Left lung (tissue), 10 donors: ENCODE measurements around the gene GPR26. TPM values are rescaled to one million over a fixed set of nuclear protein-coding genes. Genes with fewer than 3 reads are reported as not detected.
"Not testable (repeated sequence)": the region's sequence is repeated elsewhere in the genome, so short reads cannot be mapped to it uniquely, and the experiment has no call there.

Source experiments
- ATAC-seq: fragments of 200-7000 bp; cut with Tn5 transposase; one replicate; pipeline ENCODE4 v1.9.1; 2020; ENCODE audit warnings: moderate library complexity
- DNase-seq, 4 donors: peaks; one replicate each; pipeline ENCODE4 v3.0.0-alpha.2; 2013 to 2020
- H3K27ac ChIP-seq, 2 donors: fragments of 200-600 bp; sonication (generic) in 1 of 2; one replicate each; pipeline versions ENCODE4 v1.5.0 to v1.8.0; 2020 to 2021
- H3K27me3 ChIP-seq, 2 donors: fragments of 200-600 bp; sonication (generic) in 1 of 2; one replicate each; pipeline versions ENCODE4 v1.5.0 to v1.8.0; 2020 to 2021
- H3K36me3 ChIP-seq, 2 donors: fragments of 200-600 bp; sonication (generic) in 1 of 2; one replicate each; pipeline versions ENCODE4 v1.5.0 to v1.8.0; 2020 to 2021
- H3K4me1 ChIP-seq, 2 donors: fragments of 200-600 bp; one replicate each; pipeline ENCODE4 v1.8.0; 2021
- H3K4me3 ChIP-seq, 2 donors: fragments of 200-600 bp; sonication (generic) in 1 of 2; one replicate each; pipeline versions ENCODE4 v1.5.0 to v1.8.0; 2020 to 2021; ENCODE audit warnings: mild to moderate bottlenecking in 1 of 2
- H3K9me3 ChIP-seq, 2 donors: fragments of 200-600 bp; sonication (generic) in 1 of 2; one replicate each; pipeline versions ENCODE4 v1.5.0 to v1.8.0; 2020 to 2021
- intact Hi-C, 2 donors: fragments of 100-400 bp; cut with DNase I; formaldehyde crosslinking; loops; one replicate each; pipeline versions ENCODE4 v1.11.2 to v1.14.2; 2022
- polyA plus RNA-seq, 6 donors: library from polyadenylated mRNA; unstranded; fragments of 120-200 nt; gene quantifications; one replicate each; pipeline ENCODE4 v1.2.1, GENCODE V29; 2013; ENCODE audit not compliant: insufficient read length in 6 of 6
- total RNA-seq, 2 donors: library from RNA; stranded (reverse); fragmentation: NEBNext Ultra II Directional; extraction: Animal tissue kit (Norgen Biotek cat#: 25700); gene quantifications; one replicate each; pipeline ENCODE4 v1.2.1, GENCODE V29; 2021
- TF ChIP-seq, protein P1 (sequence below), 2 donors: fragments of 200-600 bp; sonication (generic) in 1 of 2; IDR thresholded peaks; one replicate each; pipeline versions ENCODE4 v1.5.0 to v1.8.0; 2021; ENCODE audit warnings: antibody characterized with exemption in 2 of 2
- donor health status: DM: no; HTN: yes; CAD: no.
- donor health status: DM: no; HTN: no; CAD: no.

The GPR26 gene
- total and polyA plus RNA-seq, 8 donors, result 0.01 TPM; not detected in 7

DNA sequence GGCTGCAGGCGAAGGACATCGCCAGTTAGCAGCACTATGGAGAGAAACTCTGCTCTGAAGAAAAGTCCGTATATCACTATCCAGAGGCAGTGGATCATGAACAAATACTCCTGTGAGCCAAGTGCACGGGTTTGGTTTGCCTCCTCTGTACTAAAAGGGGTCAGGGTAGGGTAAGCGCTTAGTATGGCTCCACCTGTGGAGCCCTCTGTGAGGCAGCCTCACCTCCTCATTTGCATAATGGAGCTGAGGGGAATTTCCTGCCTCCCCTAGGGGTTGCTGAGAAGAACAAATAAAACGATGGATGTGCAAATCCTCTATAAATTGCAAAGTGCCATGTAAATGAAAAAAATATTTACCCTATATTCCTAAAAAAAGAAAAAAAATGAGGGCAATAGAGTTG is 63.4 kb downstream of the GPR26 start:
- H3K9me3 ChIP-seq, result peaks cover 0 to 3% of the 10 kb centered on the region in 2 donors
- DNase-seq (no peak), ATAC-seq (no peak)
- no peaks in the 10 kb centered on the region for H3K36me3 ChIP-seq
- TF ChIP-seq, protein P1, sequence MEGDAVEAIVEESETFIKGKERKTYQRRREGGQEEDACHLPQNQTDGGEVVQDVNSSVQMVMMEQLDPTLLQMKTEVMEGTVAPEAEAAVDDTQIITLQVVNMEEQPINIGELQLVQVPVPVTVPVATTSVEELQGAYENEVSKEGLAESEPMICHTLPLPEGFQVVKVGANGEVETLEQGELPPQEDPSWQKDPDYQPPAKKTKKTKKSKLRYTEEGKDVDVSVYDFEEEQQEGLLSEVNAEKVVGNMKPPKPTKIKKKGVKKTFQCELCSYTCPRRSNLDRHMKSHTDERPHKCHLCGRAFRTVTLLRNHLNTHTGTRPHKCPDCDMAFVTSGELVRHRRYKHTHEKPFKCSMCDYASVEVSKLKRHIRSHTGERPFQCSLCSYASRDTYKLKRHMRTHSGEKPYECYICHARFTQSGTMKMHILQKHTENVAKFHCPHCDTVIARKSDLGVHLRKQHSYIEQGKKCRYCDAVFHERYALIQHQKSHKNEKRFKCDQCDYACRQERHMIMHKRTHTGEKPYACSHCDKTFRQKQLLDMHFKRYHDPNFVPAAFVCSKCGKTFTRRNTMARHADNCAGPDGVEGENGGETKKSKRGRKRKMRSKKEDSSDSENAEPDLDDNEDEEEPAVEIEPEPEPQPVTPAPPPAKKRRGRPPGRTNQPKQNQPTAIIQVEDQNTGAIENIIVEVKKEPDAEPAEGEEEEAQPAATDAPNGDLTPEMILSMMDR (IDR thresholded peaks at IDR 0.05), result no peak
- no peaks in the 10 kb centered on the region for H3K4me1 ChIP-seq
- H3K27ac ChIP-seq, result no peak overlapping the region
- no peak overlapping the region for H3K4me3 ChIP-seq
- H3K27me3 ChIP-seq, result no peaks in the 10 kb centered on the region
- intact Hi-C loops, result no loop called here

DNA sequence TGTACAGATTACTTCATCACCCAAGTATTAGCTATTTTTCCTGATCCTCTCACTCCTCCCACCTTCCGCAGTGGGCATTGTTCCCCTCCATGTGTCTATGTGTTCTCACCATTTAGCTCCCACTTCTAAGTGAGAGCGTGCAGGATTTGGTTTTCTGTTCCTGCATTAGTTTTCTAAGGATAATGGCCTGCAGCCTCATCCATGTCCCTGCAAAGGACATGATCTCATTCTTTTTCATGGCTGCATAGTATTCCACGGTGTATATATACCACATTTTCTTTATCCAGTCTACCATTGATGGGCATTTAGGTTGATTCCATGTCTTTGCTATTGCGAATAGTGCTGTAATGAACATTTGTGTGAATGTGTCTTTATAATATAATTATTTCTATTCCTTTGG is 70.8 kb downstream of the GPR26 start:
- ATAC-seq, intact Hi-C loops, H3K27me3 ChIP-seq, H3K27ac ChIP-seq, H3K4me1 ChIP-seq, H3K4me3 ChIP-seq, DNase-seq, H3K36me3 ChIP-seq: not testable (repeated sequence)
- H3K9me3 ChIP-seq, result peaks cover 0 to 10% of the 10 kb centered on the region in 2 donors

DNA sequence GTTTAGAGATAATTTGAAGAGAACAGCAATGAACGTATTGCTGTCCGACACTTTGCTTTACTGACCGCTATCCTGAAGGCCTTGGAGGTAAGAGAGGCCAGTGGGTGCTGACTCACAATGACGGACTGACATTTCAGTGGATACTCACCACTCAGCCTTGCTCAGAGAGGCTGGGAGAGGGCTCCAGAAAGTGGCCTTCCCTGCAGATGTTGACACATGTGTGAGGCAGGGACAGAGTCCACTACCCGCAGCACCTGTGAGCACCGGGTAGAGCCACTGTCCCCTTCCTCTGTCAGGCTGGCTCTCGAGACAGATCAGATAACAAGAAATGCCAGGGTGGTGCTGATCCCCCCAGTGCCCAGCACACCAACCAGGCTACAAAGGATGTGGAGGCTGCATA is 75.0 kb downstream of the GPR26 start:
- ATAC-seq (no peak), DNase-seq (no peak)
- H3K27ac ChIP-seq, result no peak overlapping the region
- no peak overlapping the region for H3K4me3 ChIP-seq
- H3K4me1 ChIP-seq, result no peaks in the 10 kb centered on the region
- intact Hi-C loops, result no loop called here
- peaks cover 0 to 10% of the 10 kb centered on the region in 2 donors for H3K27me3 ChIP-seq
- TF ChIP-seq, protein P1 (IDR thresholded peaks at IDR 0.05), result no peak
- peaks cover 0 to 10% of the 10 kb centered on the region in 2 donors for H3K9me3 ChIP-seq
- no peaks in the 10 kb centered on the region for H3K36me3 ChIP-seq

DNA sequence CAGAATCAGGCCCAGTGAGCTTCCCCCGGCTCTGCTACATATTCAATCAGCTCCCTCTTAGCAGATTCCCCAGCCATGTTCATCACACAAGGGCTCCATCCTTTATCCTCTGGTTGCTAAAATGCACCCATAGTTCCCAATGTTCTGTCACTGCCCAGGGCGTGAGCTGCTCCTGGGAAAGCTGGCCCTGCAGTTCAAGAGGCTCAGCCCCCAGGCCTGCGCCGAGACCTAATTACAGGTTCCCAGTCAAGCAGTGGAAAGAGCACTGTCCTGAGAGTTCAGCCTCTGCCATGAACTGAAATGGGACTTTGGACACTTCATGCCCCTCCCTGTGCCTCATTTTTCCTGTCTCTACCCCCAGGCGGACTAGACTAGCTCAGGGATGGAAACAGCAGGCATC is 75.6 kb downstream of the GPR26 start:
- Histone ChIP-seq H3K36me3 (no peaks in the 10 kb centered on the region), H3K9me3 (peaks cover 0 to 8% of the 10 kb centered on the region in 2 donors), H3K27ac (no peak overlapping the region), H3K4me3 (no peak overlapping the region), H3K27me3 (peaks cover 0 to 10% of the 10 kb centered on the region in 2 donors), H3K4me1 (no peaks in the 10 kb centered on the region)
- DNase-seq (no peak), ATAC-seq (no peak)
- TF ChIP-seq, protein P1 (IDR thresholded peaks at IDR 0.05), result no peak
- intact Hi-C loops, result no loop called here

DNA sequence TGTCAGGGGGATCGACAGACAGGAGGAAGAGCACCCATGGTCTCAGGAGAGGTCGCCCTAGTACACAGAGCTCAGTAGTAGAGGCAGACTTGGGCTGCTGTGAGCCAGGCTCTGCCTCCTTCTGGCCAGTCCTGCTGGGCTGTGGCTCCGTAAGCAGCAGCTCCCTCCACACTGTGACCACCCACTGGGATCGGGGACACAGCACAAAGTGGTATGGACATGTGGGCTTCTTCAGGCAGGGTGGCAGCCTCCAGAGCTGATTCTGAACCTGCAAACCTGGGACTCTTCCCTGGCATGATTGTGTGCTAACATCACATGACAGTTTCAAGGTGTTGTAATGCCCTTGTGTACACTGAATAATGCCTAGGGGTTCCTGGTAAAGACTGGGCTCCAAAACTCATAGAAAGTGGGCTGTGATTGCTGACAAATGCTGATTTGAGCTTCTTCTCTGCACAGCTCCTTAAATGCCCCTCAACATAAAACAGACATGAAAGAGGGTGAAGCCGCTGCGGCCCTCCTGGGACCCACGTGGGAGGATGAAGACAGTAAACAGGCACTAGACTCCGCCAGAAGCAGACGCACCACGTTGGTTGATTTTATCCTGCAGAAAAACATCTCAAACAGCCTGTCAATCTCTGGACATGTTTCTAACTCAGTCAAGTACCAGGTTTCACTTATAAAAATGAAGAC is 76.7 kb downstream of the GPR26 start:
- Histone ChIP-seq H3K4me1 (no peaks in the 10 kb centered on the region), H3K36me3 (no peaks in the 10 kb centered on the region), H3K27me3 (peaks cover 0 to 10% of the 10 kb centered on the region in 2 donors), H3K27ac (no peak overlapping the region), H3K9me3 (no peaks in the 10 kb centered on the region), H3K4me3 (no peak overlapping the region)
- TF ChIP-seq, protein P1 (IDR thresholded peaks at IDR 0.05), result no peak
- intact Hi-C loops, result no loop called here
- no peak for ATAC-seq
- DNase-seq, result no peak
